HepG2 (cell line): ENCODE data around the gene SLX4.

Experiments used
- CEBPB ChIP-seq: IDR thresholded peaks from 2 replicates; pipeline ENCODE4 v1.6.1; 2011; ENCODE audit warnings: low read depth, low read length, improper control_type of control experiment, borderline replicate concordance
- MXD4 ChIP-seq: IDR thresholded peaks from 2 replicates; pipeline ENCODE4 v1.6.1; 2016; ENCODE audit warnings: mild to moderate bottlenecking, missing biosample characterization, missing genetic modification reagents
- NCOA1 ChIP-seq: sonication (generic); formaldehyde crosslinking; IDR thresholded peaks from 2 replicates; pipeline ENCODE4 v1.9.0; 2021; ENCODE audit warnings: missing genetic modification reagents
- POLR2AphosphoS5 ChIP-seq: IDR thresholded peaks from 2 replicates; pipeline ENCODE4 v1.6.1; 2012; ENCODE audit warnings: low read depth, low read length
- TAF1 ChIP-seq: sonication (generic); formaldehyde crosslinking; IDR thresholded peaks from 2 replicates; pipeline ENCODE4 v1.4.0; 2020; ENCODE audit warnings: missing genetic modification reagents
- TF ChIP-seq, protein P1 (sequence below): sonication (generic); formaldehyde crosslinking; conservative IDR thresholded peaks from 2 replicates; pipeline ENCODE4 v1.4.0; 2020; ENCODE audit warnings: missing genetic modification reagents
- TF ChIP-seq, protein P2 (sequence below): sonication (generic); formaldehyde crosslinking; IDR thresholded peaks from 2 replicates; pipeline ENCODE4 v1.5.0; 2020; ENCODE audit warnings: mild to moderate bottlenecking, missing genetic modification reagents, moderate library complexity

DNA sequence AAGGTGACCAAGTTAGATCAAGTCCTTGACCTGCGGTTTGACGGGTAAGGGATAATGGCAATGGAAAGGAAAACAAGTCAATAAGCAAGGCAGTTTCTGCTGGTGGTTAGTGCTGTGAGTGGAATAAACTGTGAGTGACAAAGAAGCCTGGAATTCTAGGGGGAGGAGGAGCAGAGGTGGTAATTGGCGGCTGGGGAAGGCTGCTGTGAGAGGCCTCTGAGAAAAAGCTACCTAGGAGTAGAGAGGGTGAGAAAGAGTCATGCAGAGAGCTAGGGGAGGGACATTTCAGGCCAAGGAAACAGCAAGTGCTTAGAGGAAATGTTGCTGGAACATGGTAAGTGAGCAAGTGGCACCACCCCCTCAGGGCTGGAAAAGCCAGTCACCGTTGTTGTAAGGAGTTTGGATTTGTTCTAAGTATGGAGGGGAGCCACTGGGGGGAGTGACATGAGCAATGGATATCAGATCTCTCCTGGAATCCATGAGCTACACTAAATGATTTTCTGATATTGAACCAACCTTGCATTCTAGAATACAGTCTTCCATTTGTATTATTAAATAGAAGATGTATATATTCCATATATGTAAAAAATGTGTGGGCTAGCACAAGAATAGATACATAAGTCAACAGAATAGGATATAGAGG is 40.9 kb downstream of the SLX4 start:
- TF ChIP-seq, protein P1, sequence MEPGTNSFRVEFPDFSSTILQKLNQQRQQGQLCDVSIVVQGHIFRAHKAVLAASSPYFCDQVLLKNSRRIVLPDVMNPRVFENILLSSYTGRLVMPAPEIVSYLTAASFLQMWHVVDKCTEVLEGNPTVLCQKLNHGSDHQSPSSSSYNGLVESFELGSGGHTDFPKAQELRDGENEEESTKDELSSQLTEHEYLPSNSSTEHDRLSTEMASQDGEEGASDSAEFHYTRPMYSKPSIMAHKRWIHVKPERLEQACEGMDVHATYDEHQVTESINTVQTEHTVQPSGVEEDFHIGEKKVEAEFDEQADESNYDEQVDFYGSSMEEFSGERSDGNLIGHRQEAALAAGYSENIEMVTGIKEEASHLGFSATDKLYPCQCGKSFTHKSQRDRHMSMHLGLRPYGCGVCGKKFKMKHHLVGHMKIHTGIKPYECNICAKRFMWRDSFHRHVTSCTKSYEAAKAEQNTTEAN (CRISPR knock-in tag): no peak
- TF ChIP-seq, protein P2, sequence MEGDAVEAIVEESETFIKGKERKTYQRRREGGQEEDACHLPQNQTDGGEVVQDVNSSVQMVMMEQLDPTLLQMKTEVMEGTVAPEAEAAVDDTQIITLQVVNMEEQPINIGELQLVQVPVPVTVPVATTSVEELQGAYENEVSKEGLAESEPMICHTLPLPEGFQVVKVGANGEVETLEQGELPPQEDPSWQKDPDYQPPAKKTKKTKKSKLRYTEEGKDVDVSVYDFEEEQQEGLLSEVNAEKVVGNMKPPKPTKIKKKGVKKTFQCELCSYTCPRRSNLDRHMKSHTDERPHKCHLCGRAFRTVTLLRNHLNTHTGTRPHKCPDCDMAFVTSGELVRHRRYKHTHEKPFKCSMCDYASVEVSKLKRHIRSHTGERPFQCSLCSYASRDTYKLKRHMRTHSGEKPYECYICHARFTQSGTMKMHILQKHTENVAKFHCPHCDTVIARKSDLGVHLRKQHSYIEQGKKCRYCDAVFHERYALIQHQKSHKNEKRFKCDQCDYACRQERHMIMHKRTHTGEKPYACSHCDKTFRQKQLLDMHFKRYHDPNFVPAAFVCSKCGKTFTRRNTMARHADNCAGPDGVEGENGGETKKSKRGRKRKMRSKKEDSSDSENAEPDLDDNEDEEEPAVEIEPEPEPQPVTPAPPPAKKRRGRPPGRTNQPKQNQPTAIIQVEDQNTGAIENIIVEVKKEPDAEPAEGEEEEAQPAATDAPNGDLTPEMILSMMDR: no peak
- TF ChIP-seq TAF1 (CRISPR knock-in tag) (no peak), MXD4 (CRISPR knock-in tag) (no peak), CEBPB (no peak), NCOA1 (CRISPR knock-in tag) (no peak), POLR2AphosphoS5 (no peak)
